ENCODE measurements around the gene NXPH2.

GRCh38 chr2:138626148-138626547 is 154.0 kb downstream of the NXPH2 start:
- TF ChIP-seq USF1 (CRISPR knock-in tag; IDR thresholded peaks at IDR 0.05) = no peak
- TF ChIP-seq CTCF (IDR thresholded peaks at IDR 0.05) = no peak
- no peak for TF ChIP-seq ZNF138 (CRISPR knock-in tag; conservative IDR thresholded peaks at IDR 0.05)
- no peak for TF ChIP-seq ATF2 (CRISPR knock-in tag; IDR thresholded peaks at IDR 0.05; ENCODE audit: borderline replicate concordance, low read depth)
- TF ChIP-seq HMGA2 (CRISPR knock-in tag; IDR thresholded peaks at IDR 0.05) = no peak
- TF ChIP-seq ZBTB21 (CRISPR knock-in tag; IDR thresholded peaks at IDR 0.05; ENCODE audit: borderline replicate concordance) = no peak
- TF ChIP-seq ZNF317 (CRISPR knock-in tag; IDR thresholded peaks at IDR 0.05; ENCODE audit: borderline replicate concordance, low read depth) = no peak
- no peak for TF ChIP-seq ZNF121 (CRISPR knock-in tag; IDR thresholded peaks at IDR 0.05)
- no peak for TF ChIP-seq ZSCAN18 (CRISPR knock-in tag; IDR thresholded peaks at IDR 0.05)
- TF ChIP-seq ATF3 (CRISPR knock-in tag; conservative IDR thresholded peaks at IDR 0.05) = no peak
- TF ChIP-seq CREB1 (CRISPR knock-in tag; IDR thresholded peaks at IDR 0.05) = no peak
- TF ChIP-seq ZNF416 (CRISPR knock-in tag; IDR thresholded peaks at IDR 0.05) = no peak

Data from WTC11 (cell line).